LNCAP (cell line): ENCODE data around the gene CMYA5.

Experiments used
- CTCF ChIP-seq: fragments of 450-650 bp; IDR thresholded peaks from 2 replicates; pipeline ENCODE4 v1.5.1; 2017; ENCODE audit warnings: mild to moderate bottlenecking

CMYA5 gene

GRCh38 chr5:79844571-79844970 is 154.9 kb downstream of the CMYA5 start:
- no peak for TF ChIP-seq CTCF

GRCh38 chr5:79845448-79846197 is 156.0 kb downstream of the CMYA5 start:
- TF ChIP-seq CTCF, result no peak

- TF ChIP-seq CTCF, result no peak
Measured at GRCh38 chr5:79846198-79846521, 156.5 kb downstream of the CMYA5 start.

GRCh38 chr5:79847561-79847960 is 157.9 kb downstream of the CMYA5 start:
- no peak for TF ChIP-seq CTCF

GRCh38 chr5:79849061-79849460 is 159.4 kb downstream of the CMYA5 start:
- no peak for TF ChIP-seq CTCF
